A673 (cell line): ENCODE data around the gene SEC23A.

Experiments used
- EZH2 ChIP-seq: fragments of 200-600 bp; sonication (generic); IDR thresholded peaks from 2 replicates; pipeline ENCODE4 v1.6.1; 2017; ENCODE audit warnings: borderline replicate concordance, low read depth, mild to moderate bottlenecking, mixed read lengths, antibody characterized with exemption, low read length; ENCODE audit not compliant: poor library complexity, severe bottlenecking
- TF ChIP-seq, protein P1 (sequence below): fragments of 300-800, 200-600 bp; sonication (generic); conservative IDR thresholded peaks from 2 replicates; pipeline ENCODE4 v1.5.1; 2017; ENCODE audit warnings: low read depth, mild to moderate bottlenecking, antibody characterized with exemption, low read length, moderate library complexity, mixed read lengths

DNA sequence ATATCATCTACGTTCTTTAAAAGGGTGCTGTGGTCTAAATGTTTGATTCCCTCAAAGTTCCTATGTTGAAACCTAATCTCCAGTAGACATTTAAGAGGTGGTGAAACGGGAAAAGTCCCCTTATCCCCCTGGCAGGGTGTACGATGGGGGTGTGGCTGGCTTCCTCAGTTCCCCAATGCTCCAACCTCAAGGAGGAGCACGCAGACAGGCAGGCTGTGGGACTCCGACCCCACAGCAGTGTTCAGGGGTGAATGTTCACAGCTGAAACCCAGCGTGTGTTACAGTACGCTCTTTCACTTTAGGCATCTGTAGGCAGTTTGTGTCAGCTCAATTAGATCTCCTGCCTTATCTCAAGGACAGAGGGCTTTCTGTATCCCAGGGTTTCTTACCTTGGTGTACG, 73.2 kb downstream of the SEC23A start:
- TF ChIP-seq, protein P1, sequence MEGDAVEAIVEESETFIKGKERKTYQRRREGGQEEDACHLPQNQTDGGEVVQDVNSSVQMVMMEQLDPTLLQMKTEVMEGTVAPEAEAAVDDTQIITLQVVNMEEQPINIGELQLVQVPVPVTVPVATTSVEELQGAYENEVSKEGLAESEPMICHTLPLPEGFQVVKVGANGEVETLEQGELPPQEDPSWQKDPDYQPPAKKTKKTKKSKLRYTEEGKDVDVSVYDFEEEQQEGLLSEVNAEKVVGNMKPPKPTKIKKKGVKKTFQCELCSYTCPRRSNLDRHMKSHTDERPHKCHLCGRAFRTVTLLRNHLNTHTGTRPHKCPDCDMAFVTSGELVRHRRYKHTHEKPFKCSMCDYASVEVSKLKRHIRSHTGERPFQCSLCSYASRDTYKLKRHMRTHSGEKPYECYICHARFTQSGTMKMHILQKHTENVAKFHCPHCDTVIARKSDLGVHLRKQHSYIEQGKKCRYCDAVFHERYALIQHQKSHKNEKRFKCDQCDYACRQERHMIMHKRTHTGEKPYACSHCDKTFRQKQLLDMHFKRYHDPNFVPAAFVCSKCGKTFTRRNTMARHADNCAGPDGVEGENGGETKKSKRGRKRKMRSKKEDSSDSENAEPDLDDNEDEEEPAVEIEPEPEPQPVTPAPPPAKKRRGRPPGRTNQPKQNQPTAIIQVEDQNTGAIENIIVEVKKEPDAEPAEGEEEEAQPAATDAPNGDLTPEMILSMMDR = no peak
- TF ChIP-seq EZH2 = no peak
